H1 (cell line): Measurements from ENCODE around the gene IL17D. TPM values are rescaled to one million over a fixed set of nuclear protein-coding genes. Genes with fewer than 3 reads are reported as not detected.

Source experiments
- CHD7 ChIP-seq: fragments of 300-600 bp; sonication (generic); IDR thresholded peaks from 2 replicates; pipeline ENCODE4 v1.7.1; 2012; ENCODE audit warnings: low read length, moderate library complexity, mild to moderate bottlenecking, inconsistent platforms; ENCODE audit not compliant: insufficient replicate concordance
- SP4 ChIP-seq: IDR thresholded peaks from 2 replicates; pipeline ENCODE4 v1.6.1; 2012; ENCODE audit warnings: low read length, inconsistent platforms
- polyA plus RNA-seq, 7 experiments: library from polyadenylated mRNA; depleted of rRNA in 3 of 7; stranded (reverse) in 5 of 7; unstranded in 2 of 7; fragments of >200 nt in 5 of 7; fragments of 200-250 nt in 2 of 7; gene quantifications; 1 replicate in 5 of 7; 2 replicates in 1 of 7; 4 replicates in 1 of 7; pipeline versions ENCODE4 v1.2.1 to v1.2.3, GENCODE V29; 2011 to 2013; ENCODE audit warnings: missing spikeins in 2 of 7, mixed read lengths in 2 of 7
- total RNA-seq: library from RNA; stranded (reverse); fragmentation: NEBNext Ultra II Directional; extraction: Animal tissue kit (Norgen Biotek cat#: 25700); gene quantifications from 2 replicates; pipeline ENCODE4 v1.2.1, GENCODE V29; 2021

Gene IL17D
- total and polyA plus RNA-seq, 2 of the 8 experiments (the other 6 are each of a cell fraction or from before 2014, with no cell fraction given): 0.56 to 0.59 TPM

GRCh38 chr13:20654156-20654555 is 49.3 kb upstream of the IL17D start (continued):
- TF ChIP-seq CHD7: no peak
- TF ChIP-seq SP4: no peak
